ENCODE results near the gene SERAC1.
"Not testable (repeated sequence)": the region's sequence is repeated elsewhere in the genome, so short reads cannot be mapped to it uniquely, and the experiment has no call there.

The SERAC1 gene

GRCh38 chr6:158185729-158186456 is 17.8 kb upstream of the SERAC1 start:
- no peak overlapping the region for H3K4me3 Mint-ChIP-seq
- H3K36me3 Mint-ChIP-seq (ENCODE audit: low read depth), result peaks cover 53% of the 10 kb centered on the region

GRCh38 chr6:158184608-158185007 is 16.5 kb upstream of the SERAC1 start:
- Mint-ChIP-seq H3K27me3 (no peaks in the 10 kb centered on the region), H3K36me3 (ENCODE audit: low read depth) (peaks cover 66% of the 10 kb centered on the region), H3K4me3 (no peak overlapping the region), H3K4me1 (ENCODE audit: low read depth) (peaks cover 35% of the 10 kb centered on the region), H3K27ac (no peak overlapping the region), H3K9me3 (peaks cover 4% of the 10 kb centered on the region)

More at GRCh38 chr6:158185729-158186456, 17.8 kb upstream of the SERAC1 start:
- H3K4me1 Mint-ChIP-seq (ENCODE audit: low read depth), result peaks cover 35% of the 10 kb centered on the region
- no peaks in the 10 kb centered on the region for H3K27me3 Mint-ChIP-seq
- H3K27ac Mint-ChIP-seq, result no peak overlapping the region
- peaks cover 4% of the 10 kb centered on the region for H3K9me3 Mint-ChIP-seq

- H3K9me3 Mint-ChIP-seq, H3K4me3 Mint-ChIP-seq, H3K27ac Mint-ChIP-seq, H3K27me3 Mint-ChIP-seq: not testable (repeated sequence)
- peaks cover 35% of the 10 kb centered on the region for H3K4me1 Mint-ChIP-seq (ENCODE audit: low read depth)
- H3K36me3 Mint-ChIP-seq (ENCODE audit: low read depth), result peaks cover 78% of the 10 kb centered on the region
Measured at GRCh38 chr6:158183174-158183972, 15.3 kb upstream of the SERAC1 start.

- peaks cover 51% of the 10 kb centered on the region for H3K36me3 Mint-ChIP-seq (ENCODE audit: low read depth)
- H3K9me3 Mint-ChIP-seq; H3K4me1 Mint-ChIP-seq (ENCODE audit: low read depth); H3K27me3 Mint-ChIP-seq; H3K27ac Mint-ChIP-seq; H3K4me3 Mint-ChIP-seq: not testable (repeated sequence)
Measured at GRCh38 chr6:158177712-158178111, 9.7 kb upstream of the SERAC1 start.

- no peaks in the 10 kb centered on the region for H3K27me3 Mint-ChIP-seq
- H3K4me3 Mint-ChIP-seq, result no peak overlapping the region
- no peak overlapping the region for H3K27ac Mint-ChIP-seq
- H3K9me3 Mint-ChIP-seq, result no peaks in the 10 kb centered on the region
- H3K4me1 Mint-ChIP-seq (ENCODE audit: low read depth), result no peaks in the 10 kb centered on the region
- H3K36me3 Mint-ChIP-seq (ENCODE audit: low read depth), result peaks cover 37% of the 10 kb centered on the region
Measured at GRCh38 chr6:158175111-158175510, 7.0 kb upstream of the SERAC1 start.

GRCh38 chr6:158174514-158174913 is 6.5 kb upstream of the SERAC1 start:
- Mint-ChIP-seq H3K4me3 (no peak overlapping the region), H3K27me3 (no peaks in the 10 kb centered on the region), H3K4me1 (ENCODE audit: low read depth) (no peaks in the 10 kb centered on the region), H3K9me3 (no peaks in the 10 kb centered on the region), H3K27ac (no peak overlapping the region), H3K36me3 (ENCODE audit: low read depth) (peaks cover 31% of the 10 kb centered on the region)

- H3K27ac Mint-ChIP-seq, result no peak overlapping the region
- H3K4me1 Mint-ChIP-seq (ENCODE audit: low read depth), result no peaks in the 10 kb centered on the region
- H3K27me3 Mint-ChIP-seq, result no peaks in the 10 kb centered on the region
- no peak overlapping the region for H3K4me3 Mint-ChIP-seq
- H3K36me3 Mint-ChIP-seq (ENCODE audit: low read depth), result peaks cover 27% of the 10 kb centered on the region
- H3K9me3 Mint-ChIP-seq, result no peaks in the 10 kb centered on the region
Measured at GRCh38 chr6:158174024-158174423, 6.0 kb upstream of the SERAC1 start.

- Mint-ChIP-seq H3K4me1 (ENCODE audit: low read depth) (peaks cover 9% of the 10 kb centered on the region), H3K4me3 (no peak overlapping the region), H3K9me3 (no peaks in the 10 kb centered on the region), H3K27me3 (no peaks in the 10 kb centered on the region), H3K27ac (no peak overlapping the region), H3K36me3 (ENCODE audit: low read depth) (peaks cover 19% of the 10 kb centered on the region)
Measured at GRCh38 chr6:158172001-158172400, 3.9 kb upstream of the SERAC1 start.

- no peaks in the 10 kb centered on the region for H3K9me3 Mint-ChIP-seq
- no peaks in the 10 kb centered on the region for H3K27me3 Mint-ChIP-seq
- H3K36me3 Mint-ChIP-seq (ENCODE audit: low read depth), result peaks cover 19% of the 10 kb centered on the region
- peaks cover 14% of the 10 kb centered on the region for H3K4me1 Mint-ChIP-seq (ENCODE audit: low read depth)
- peak overlapping the region; percentile 19 for H3K27ac Mint-ChIP-seq
- no peak overlapping the region for H3K4me3 Mint-ChIP-seq
Measured at GRCh38 chr6:158170656-158171081, 2.6 kb upstream of the SERAC1 start.

- Mint-ChIP-seq H3K36me3 (ENCODE audit: low read depth) (peaks cover 19% of the 10 kb centered on the region), H3K4me1 (ENCODE audit: low read depth) (peaks cover 22% of the 10 kb centered on the region)
- H3K27ac Mint-ChIP-seq, H3K4me3 Mint-ChIP-seq, H3K9me3 Mint-ChIP-seq, H3K27me3 Mint-ChIP-seq: not testable (repeated sequence)
Measured at GRCh38 chr6:158169634-158170033, 1.6 kb upstream of the SERAC1 start.

- Mint-ChIP-seq H3K4me1 (ENCODE audit: low read depth) (peaks cover 30% of the 10 kb centered on the region), H3K4me3 (no peak overlapping the region), H3K27me3 (no peaks in the 10 kb centered on the region), H3K9me3 (no peaks in the 10 kb centered on the region), H3K27ac (no peak overlapping the region), H3K36me3 (ENCODE audit: low read depth) (peaks cover 1% of the 10 kb centered on the region)
Measured at GRCh38 chr6:158165919-158166416, 2.1 kb downstream of the SERAC1 start.

- Mint-ChIP-seq H3K27ac (peak overlapping the region; percentile 9), H3K9me3 (no peaks in the 10 kb centered on the region), H3K4me1 (ENCODE audit: low read depth) (peaks cover 30% of the 10 kb centered on the region), H3K4me3 (no peak overlapping the region), H3K36me3 (ENCODE audit: low read depth) (no peaks in the 10 kb centered on the region), H3K27me3 (no peaks in the 10 kb centered on the region)
Measured at GRCh38 chr6:158164579-158165170, 3.4 kb downstream of the SERAC1 start.

GRCh38 chr6:158161566-158162254 is 6.4 kb downstream of the SERAC1 start:
- H3K9me3 Mint-ChIP-seq, result no peaks in the 10 kb centered on the region
- H3K27ac Mint-ChIP-seq, result no peak overlapping the region
- no peak overlapping the region for H3K4me3 Mint-ChIP-seq
- peaks cover 11% of the 10 kb centered on the region for H3K36me3 Mint-ChIP-seq (ENCODE audit: low read depth)
- H3K4me1 Mint-ChIP-seq (ENCODE audit: low read depth), result peaks cover 18% of the 10 kb centered on the region
- H3K27me3 Mint-ChIP-seq, result no peaks in the 10 kb centered on the region

- H3K27me3 Mint-ChIP-seq, result no peaks in the 10 kb centered on the region
- peaks cover 11% of the 10 kb centered on the region for H3K36me3 Mint-ChIP-seq (ENCODE audit: low read depth)
- no peak overlapping the region for H3K4me3 Mint-ChIP-seq
- peaks cover 17% of the 10 kb centered on the region for H3K4me1 Mint-ChIP-seq (ENCODE audit: low read depth)
- no peak overlapping the region for H3K27ac Mint-ChIP-seq
- no peaks in the 10 kb centered on the region for H3K9me3 Mint-ChIP-seq
Measured at GRCh38 chr6:158160932-158161539, 7.0 kb downstream of the SERAC1 start.

Measured in stimulated activated naive CD8-positive, alpha-beta T cell treated with anti-CD3 and anti-CD28 coated beads, Interleukin-15, Interleukin-2, amounts not matched to agents 100 ng/mL and 50 ng/mL, for 24 hours (primary cell).